GM10266 (cell line): ENCODE data around the gene GAB2.
"Not testable (repeated sequence)": the region's sequence is repeated elsewhere in the genome, so short reads cannot be mapped to it uniquely, and the experiment has no call there.

ENCODE experiments used
- DNase-seq: peaks from one replicate; pipeline ENCODE4 v3.0.0; 2012; ENCODE audit errors: extremely low spot score
- TF ChIP-seq, protein P1 (sequence below): IDR thresholded peaks from 2 replicates; pipeline ENCODE4 v1.5.1; 2012; ENCODE audit warnings: mild to moderate bottlenecking, low read depth; ENCODE audit not compliant: control insufficient read depth, insufficient read depth; ENCODE audit errors: missing control alignments

GAB2 gene

DNA sequence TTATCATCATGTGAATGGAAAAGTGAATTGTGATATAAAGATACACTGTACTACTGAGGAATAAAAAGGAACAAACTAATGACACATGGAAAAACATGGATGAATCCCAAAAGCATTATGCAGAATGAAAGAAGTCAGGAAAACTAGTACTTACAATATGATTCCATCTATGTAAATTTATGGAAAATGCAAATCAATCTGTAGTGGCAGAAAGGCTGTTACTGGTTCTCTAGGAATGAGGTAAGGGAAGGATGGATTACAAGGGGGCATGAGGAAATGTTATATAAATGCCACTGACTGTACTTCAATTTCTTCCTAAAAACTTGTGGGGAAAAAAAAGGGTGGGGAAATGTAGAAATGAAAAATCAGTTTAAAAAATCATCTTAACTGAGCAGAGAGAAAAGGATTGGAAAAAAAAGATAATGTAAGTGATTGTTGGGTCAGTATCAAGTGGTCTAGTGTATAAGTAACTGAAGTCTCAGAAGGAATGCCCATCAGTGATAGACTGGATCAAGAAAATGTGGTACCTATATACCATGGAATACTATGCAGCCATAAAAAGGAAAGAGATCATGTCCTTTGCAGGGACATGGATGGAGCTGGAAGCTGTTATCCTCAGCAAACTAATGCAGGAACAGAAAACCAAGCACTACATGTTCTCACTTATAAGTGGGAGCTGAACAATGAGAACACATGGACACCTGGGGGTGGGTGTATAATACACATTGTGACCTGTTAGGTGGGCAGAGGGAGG is 180.2 kb downstream of the GAB2 start:
- TF ChIP-seq, protein P1, sequence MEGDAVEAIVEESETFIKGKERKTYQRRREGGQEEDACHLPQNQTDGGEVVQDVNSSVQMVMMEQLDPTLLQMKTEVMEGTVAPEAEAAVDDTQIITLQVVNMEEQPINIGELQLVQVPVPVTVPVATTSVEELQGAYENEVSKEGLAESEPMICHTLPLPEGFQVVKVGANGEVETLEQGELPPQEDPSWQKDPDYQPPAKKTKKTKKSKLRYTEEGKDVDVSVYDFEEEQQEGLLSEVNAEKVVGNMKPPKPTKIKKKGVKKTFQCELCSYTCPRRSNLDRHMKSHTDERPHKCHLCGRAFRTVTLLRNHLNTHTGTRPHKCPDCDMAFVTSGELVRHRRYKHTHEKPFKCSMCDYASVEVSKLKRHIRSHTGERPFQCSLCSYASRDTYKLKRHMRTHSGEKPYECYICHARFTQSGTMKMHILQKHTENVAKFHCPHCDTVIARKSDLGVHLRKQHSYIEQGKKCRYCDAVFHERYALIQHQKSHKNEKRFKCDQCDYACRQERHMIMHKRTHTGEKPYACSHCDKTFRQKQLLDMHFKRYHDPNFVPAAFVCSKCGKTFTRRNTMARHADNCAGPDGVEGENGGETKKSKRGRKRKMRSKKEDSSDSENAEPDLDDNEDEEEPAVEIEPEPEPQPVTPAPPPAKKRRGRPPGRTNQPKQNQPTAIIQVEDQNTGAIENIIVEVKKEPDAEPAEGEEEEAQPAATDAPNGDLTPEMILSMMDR = no peak
- no peak for DNase-seq

DNA sequence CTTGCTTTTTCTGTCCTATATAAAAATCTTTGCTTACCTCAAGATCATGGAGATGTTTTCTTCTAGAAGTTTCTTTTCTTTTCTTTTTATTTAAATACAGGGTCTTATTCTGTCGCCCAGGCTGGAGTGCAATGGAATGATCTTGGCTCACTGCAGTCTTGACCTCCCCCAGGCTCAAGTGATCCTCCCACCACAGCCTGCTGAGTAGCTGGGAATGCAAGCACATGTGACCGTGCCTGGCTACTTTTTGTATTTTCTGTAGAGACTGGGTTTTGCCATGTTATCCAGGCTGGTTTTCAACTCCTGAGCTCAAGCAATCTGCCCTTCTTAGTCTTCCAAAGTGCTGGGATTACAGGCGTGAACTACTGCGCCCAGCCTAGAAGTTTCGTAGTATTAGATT is 183.6 kb downstream of the GAB2 start:
- TF ChIP-seq, protein P1 = no peak
- DNase-seq = no peak

DNA sequence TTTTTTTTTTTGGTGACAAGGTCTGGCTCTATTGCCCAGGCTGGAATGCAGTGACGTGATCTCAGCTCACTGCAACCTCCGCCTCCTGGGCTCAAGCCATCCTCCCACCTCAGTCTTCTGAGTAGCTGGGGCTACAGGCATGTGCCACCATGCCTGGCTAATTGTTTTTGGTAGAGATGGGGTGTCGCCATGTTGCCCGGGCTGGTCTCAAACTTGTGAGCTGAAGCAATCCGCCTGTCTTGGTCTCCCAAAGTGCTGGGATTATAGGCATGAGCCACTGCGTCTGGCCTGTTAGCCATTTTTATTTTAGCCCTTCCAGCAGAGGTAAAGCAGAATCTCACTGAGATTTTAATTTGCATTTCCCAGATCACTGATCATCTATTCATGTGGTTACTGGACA is 184.6 kb downstream of the GAB2 start:
- not testable (repeated sequence) for DNase-seq

DNA sequence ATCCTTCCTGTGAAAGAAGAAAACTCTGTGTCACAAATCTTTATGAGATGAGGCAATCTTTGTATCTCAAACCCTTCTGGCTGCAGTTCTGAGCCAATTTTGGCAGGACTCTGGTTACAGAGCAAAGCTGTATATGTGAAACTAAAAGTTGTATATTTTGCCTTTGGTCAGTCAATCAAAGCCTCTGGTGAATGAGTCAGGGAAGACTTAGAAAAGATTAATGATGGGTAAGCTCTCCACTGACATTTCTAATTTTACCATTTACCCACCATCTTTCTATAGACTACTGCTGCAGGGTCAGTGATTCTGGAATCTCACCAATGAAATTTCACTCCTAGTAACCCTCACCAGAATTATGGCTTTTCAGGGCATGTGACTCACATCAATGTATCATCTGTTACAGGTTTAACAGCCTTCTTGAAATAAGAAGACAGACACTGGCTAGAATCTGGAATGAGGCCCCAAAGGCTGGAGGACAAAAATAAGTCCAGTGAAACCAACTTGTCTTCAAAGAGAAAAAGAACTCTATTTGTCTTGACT is 185.6 kb downstream of the GAB2 start:
- TF ChIP-seq, protein P1 = no peak

DNA sequence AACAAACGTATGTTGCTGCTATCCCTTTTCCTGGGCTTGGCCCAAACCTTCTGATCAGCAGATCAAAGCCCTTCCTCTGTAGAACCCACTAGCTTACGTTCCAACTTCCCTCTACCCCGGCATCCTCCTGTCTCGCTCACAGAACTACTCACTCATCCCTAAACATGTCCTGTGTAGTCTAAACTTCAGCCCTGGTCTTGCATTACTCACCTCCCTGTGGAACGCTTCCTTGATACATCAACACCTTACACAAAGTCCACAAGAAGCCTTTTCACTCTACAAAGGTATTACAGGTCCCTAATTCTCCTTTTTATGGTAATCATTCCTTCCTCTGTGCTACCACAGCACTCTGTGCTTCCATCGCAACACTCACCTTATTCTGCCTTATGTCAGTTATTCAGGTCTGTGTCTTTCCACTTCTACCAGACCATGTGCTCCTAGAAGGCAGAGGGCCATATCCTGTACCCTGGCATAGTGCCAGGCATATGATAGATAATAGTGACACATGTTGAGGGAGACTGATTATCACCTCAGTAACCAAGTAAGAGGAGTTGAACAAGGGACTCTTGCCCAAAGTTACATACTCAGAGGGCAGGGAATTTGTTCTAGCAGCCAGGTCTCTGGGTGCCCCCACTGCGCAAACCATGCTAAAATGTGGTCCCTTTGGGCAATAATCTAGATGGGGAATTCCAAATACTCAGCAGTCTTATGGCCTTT is 187.3 kb downstream of the GAB2 start:
- no peak for DNase-seq
- TF ChIP-seq, protein P1 = no peak

More for the DNA sequence above, 185.6 kb downstream of the GAB2 start:
- no peak for DNase-seq

DNA sequence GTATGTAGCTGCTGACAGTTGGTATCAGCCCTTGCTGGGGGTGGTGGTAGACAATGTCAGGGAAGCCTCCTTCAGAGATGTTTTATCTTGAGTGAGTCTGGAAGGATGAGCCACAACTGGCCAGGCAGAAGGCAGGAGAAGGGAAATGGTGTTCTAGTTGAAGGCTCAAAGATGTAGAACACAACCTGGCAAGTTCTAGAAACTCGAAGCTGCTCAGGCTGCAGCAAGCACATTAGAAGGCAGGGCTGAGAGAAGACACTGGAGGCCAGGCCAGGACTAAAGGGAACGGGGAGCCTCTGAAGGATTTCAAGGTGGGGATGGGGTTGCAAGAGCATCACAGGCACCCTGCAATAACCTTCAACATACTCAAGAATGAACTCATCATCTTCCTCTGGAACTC is 188.5 kb downstream of the GAB2 start:
- TF ChIP-seq, protein P1 = no peak
- DNase-seq = no peak

DNA sequence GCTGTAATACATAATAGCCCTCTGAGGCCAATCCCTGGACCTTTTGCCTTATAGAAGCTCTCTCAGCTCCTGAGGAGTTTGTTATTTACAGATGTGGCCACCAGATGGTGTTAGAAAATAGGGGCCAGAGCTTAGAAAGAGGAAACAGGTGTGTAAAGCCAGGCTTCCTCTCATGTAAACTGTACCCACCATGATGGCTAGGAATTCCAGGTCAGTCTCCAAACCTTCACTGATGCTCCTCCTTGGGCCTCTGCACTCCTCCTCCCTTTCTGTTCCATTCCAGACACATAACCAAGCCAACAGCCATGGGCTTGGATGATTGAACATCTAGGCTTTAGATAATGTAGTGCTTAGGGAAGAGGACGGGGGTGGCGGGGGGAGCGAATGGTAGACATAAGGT is 189.2 kb downstream of the GAB2 start:
- TF ChIP-seq, protein P1 = peak; percentile 60
- peak; percentile 61 for DNase-seq
